K562 (cell line): Measurements from ENCODE around the gene SLC26A11. TPM values are rescaled to one million over a fixed set of nuclear protein-coding genes. Genes with fewer than 3 reads are reported as not detected.

Experiments used
- BRCA1 ChIP-seq, 2 experiments: fragments of 450-650 bp in 1 of 2; sonication (generic) in 1 of 2; formaldehyde crosslinking in 1 of 2; IDR thresholded peaks; 2 replicates each; pipeline versions ENCODE4 v1.5.0 to v1.6.1; 2017 to 2020; ENCODE audit warnings: mild to moderate bottlenecking in 1 of 2, missing genetic modification reagents in 1 of 2
- CBX8 ChIP-seq: fragments of 200-600 bp; sonication (generic); IDR thresholded peaks from 2 replicates; pipeline ENCODE4 v1.6.1; 2012; ENCODE audit warnings: borderline replicate concordance, mixed run types, low read depth, mild to moderate bottlenecking, moderate library complexity, mixed read lengths, low read length, control low read depth, inconsistent platforms; ENCODE audit not compliant: poor library complexity, severe bottlenecking; ENCODE audit errors: extremely low read depth
- CXXC5 ChIP-seq: fragments of 250-450 bp; sonication (Bioruptor Pico); IDR thresholded peaks from 2 replicates; pipeline ENCODE4 v1.8.0; 2022; ENCODE audit warnings: inconsistent platforms, mild to moderate bottlenecking, moderate library complexity
- ETS1 ChIP-seq: conservative IDR thresholded peaks from 2 replicates; pipeline ENCODE4 v1.6.1; 2011; ENCODE audit warnings: low read depth, mild to moderate bottlenecking, low read length; ENCODE audit not compliant: control insufficient read depth
- HNRNPL ChIP-seq: fragments of 200-400 bp; formaldehyde crosslinking; IDR thresholded peaks from 2 replicates; pipeline ENCODE4 v1.6.1; 2017; ENCODE audit warnings: low read depth, mild to moderate bottlenecking, low read length
- KDM1A ChIP-seq, 2 experiments: fragments of 450-650 bp; IDR thresholded peaks; 2 replicates each; pipeline ENCODE4 v1.6.1; 2016; ENCODE audit warnings: mild to moderate bottlenecking in 2 of 2
- KDM2B ChIP-seq: fragments of 250-450 bp; sonication (Bioruptor Pico); IDR thresholded peaks from 2 replicates; pipeline ENCODE4 v1.8.0; 2021; ENCODE audit warnings: mild to moderate bottlenecking, moderate library complexity
- KDM5B ChIP-seq: fragments of 200-600 bp; sonication (generic); IDR thresholded peaks from 2 replicates; pipeline ENCODE4 v1.6.1; 2012; ENCODE audit warnings: low read depth, mild to moderate bottlenecking, moderate library complexity, low read length, control low read depth, inconsistent platforms; ENCODE audit not compliant: insufficient replicate concordance
- NBN ChIP-seq: fragments of 450-650 bp; IDR thresholded peaks from 2 replicates; pipeline ENCODE4 v1.6.1; 2016; ENCODE audit warnings: low read depth, mild to moderate bottlenecking
- NUFIP1 ChIP-seq: fragments of 450-650 bp; IDR thresholded peaks from 2 replicates; pipeline ENCODE4 v1.6.1; 2018; ENCODE audit not compliant: partially characterized antibody
- PML ChIP-seq: IDR thresholded peaks from 2 replicates; pipeline ENCODE4 v1.6.1; 2012; ENCODE audit warnings: low read length, inconsistent platforms
- POLR2AphosphoS5 ChIP-seq: IDR thresholded peaks from 2 replicates; pipeline ENCODE4 v1.6.1; 2011; ENCODE audit warnings: mild to moderate bottlenecking, low read depth, low read length, moderate library complexity; ENCODE audit not compliant: control insufficient read depth, insufficient read depth
- RAD21 ChIP-seq, 2 experiments: fragments of 250-450 bp in 1 of 2; fragments of 450-650 bp in 1 of 2; sonication (Bioruptor Pico) in 1 of 2; formaldehyde crosslinking in 1 of 2; IDR thresholded peaks in 1 of 2; conservative IDR thresholded peaks in 1 of 2; 2 replicates each; pipeline versions ENCODE4 v1.4.0 to v1.8.0; 2020 to 2022; ENCODE audit warnings: mild to moderate bottlenecking in 2 of 2, moderate library complexity in 1 of 2
- RBBP5 ChIP-seq: fragments of 200-600 bp; sonication (generic); IDR thresholded peaks from 2 replicates; pipeline ENCODE4 v1.6.1; 2012; ENCODE audit warnings: borderline replicate concordance, mild to moderate bottlenecking, low read length, control low read depth, inconsistent platforms; ENCODE audit not compliant: insufficient read depth, poor library complexity, severe bottlenecking
- RNF2 ChIP-seq: sonication (generic); IDR thresholded peaks from 2 replicates; pipeline ENCODE4 v1.6.1; 2016
- SMARCC2 ChIP-seq: fragments of 450-650 bp; IDR thresholded peaks from 2 replicates; pipeline ENCODE4 v1.6.1; 2017; ENCODE audit warnings: antibody characterized with exemption, moderate library complexity, mild to moderate bottlenecking, low read depth
- THAP12 ChIP-seq: fragments of 250-450 bp; sonication (Bioruptor Pico); IDR thresholded peaks from 2 replicates; pipeline ENCODE4 v1.9.0; 2021; ENCODE audit warnings: mild to moderate bottlenecking, inconsistent platforms
- WHSC1 ChIP-seq: IDR thresholded peaks from one replicate; pipeline ENCODE4 v1.6.1; 2012; ENCODE audit warnings: low read length, control low read depth, inconsistent platforms
- ZBTB1 ChIP-seq: sonication (generic); formaldehyde crosslinking; IDR thresholded peaks from 2 replicates; pipeline ENCODE4 v1.8.1; 2023; ENCODE audit warnings: missing genetic modification reagents, low read depth, mild to moderate bottlenecking, borderline replicate concordance
- ZBTB8A ChIP-seq: fragments of 450-650 bp; IDR thresholded peaks from 2 replicates; pipeline ENCODE4 v1.6.1; 2018; ENCODE audit warnings: mild to moderate bottlenecking, moderate library complexity; ENCODE audit not compliant: partially characterized antibody
- ZNF165 ChIP-seq: fragments of 250-450 bp; sonication (Bioruptor Pico); IDR thresholded peaks from 2 replicates; pipeline ENCODE4 v1.4.0; 2020; ENCODE audit warnings: borderline replicate concordance
- ZNF239 ChIP-seq: fragments of 250-450 bp; sonication (Bioruptor Pico); IDR thresholded peaks from 2 replicates; pipeline ENCODE4 v1.4.0; 2020; ENCODE audit warnings: mild to moderate bottlenecking
- ZNF324 ChIP-seq: fragments of 250-450 bp; sonication (Bioruptor Pico); IDR thresholded peaks from 2 replicates; pipeline ENCODE4 v1.4.0; 2020; ENCODE audit warnings: mild to moderate bottlenecking
- ZNF785 ChIP-seq: fragments of 250-450 bp; sonication (Bioruptor Pico); IDR thresholded peaks from 2 replicates; pipeline ENCODE4 v1.4.0; 2020; ENCODE audit warnings: mild to moderate bottlenecking
- polyA plus RNA-seq, 8 experiments: library from polyadenylated mRNA; depleted of rRNA in 4 of 8; stranded (reverse) in 5 of 8; unstranded in 3 of 8; fragments of >200 nt; fragmentation: Nextera tagmentation in 2 of 8; fragmentation: Illumina TruSeq in 1 of 8; extraction: Ambion mirVana in 2 of 8; extraction: Trizol in 1 of 8; gene quantifications; 2 replicates each; pipeline versions ENCODE4 v1.2.1 to v1.2.3, GENCODE V29; 2011 to 2014; ENCODE audit warnings: inconsistent platforms in 1 of 8, missing spikeins in 1 of 8
- total RNA-seq, 7 experiments: library from RNA; depleted of rRNA in 6 of 7; stranded (reverse); fragments of >200 nt in 6 of 7; fragmentation: Illumina TruSeq in 2 of 7; extraction: Trizol in 2 of 7; gene quantifications; 2 replicates each; pipeline versions ENCODE4 v1.2.1 to v1.2.3, GENCODE V29; 2011 to 2021; ENCODE audit warnings: low replicate concordance in 1 of 7

Gene SLC26A11
- total and polyA plus RNA-seq, 9 of the 15 experiments (the other 6 are each of a cell fraction or from before 2014, with no cell fraction given): 0.06 to 3.1 (median 1.2) TPM; not detected in 1

GRCh38 chr17:80220054-80220735 is at the start of gene SLC26A11, which contains the start of gene SGSH (continued):
- TF ChIP-seq RNF2 (no peak), KDM1A (IDR thresholded peaks at IDR 0.05) (no peak), NUFIP1 (no peak), PML (no peak), NBN (no peak), ZNF785 (CRISPR knock-in tag) (no peak), RBBP5 (no peak), KDM5B (peak; percentile 51), POLR2AphosphoS5 (no peak), CBX8 (no peak), ZBTB1 (CRISPR knock-in tag) (no peak; the same call in 1 of the 2 replicates), ZNF239 (no peak), ZNF165 (CRISPR knock-in tag) (no peak), SMARCC2 (no peak), ZBTB8A (no peak), WHSC1 (no peak), BRCA1 (IDR thresholded peaks at IDR 0.05) (no peak), BRCA1 (CRISPR knock-in tag; IDR thresholded peaks at IDR 0.05) (no peak), THAP12 (CRISPR knock-in tag) (0 out of 2 replicates have a peak, but pooled peaks have one; percentile 48), HNRNPL (no peak), ETS1 (no peak), KDM2B (CRISPR knock-in tag) (no peak), RAD21 (CRISPR knock-in tag; conservative IDR thresholded peaks at IDR 0.05 in 1 of 2, IDR thresholded peaks at IDR 0.05 in 1 of 2) (no peak), CXXC5 (CRISPR knock-in tag) (peak; percentile 46), ZNF324 (no peak)
